HG03097 (cell line): ENCODE measurements around the gene ITIH2.
"Not testable (repeated sequence)": the region's sequence is repeated elsewhere in the genome, so short reads cannot be mapped to it uniquely, and the experiment has no call there.

Experiments used
- ATAC-seq: cut with Tn5 transposase; IDR thresholded peaks from one replicate; pipeline ENCODE4 v1.9.1; 2021; ENCODE audit not compliant: unreplicated experiment, low FRiP score

The ITIH2 gene

GRCh38 chr10:7696545-7696944 is 6.6 kb upstream of the ITIH2 start:
- ATAC-seq = no peak

- no peak for ATAC-seq
Measured at GRCh38 chr10:7697426-7697825, 5.7 kb upstream of the ITIH2 start.

- no peak for ATAC-seq
Measured at GRCh38 chr10:7700577-7701125, 2.5 kb upstream of the ITIH2 start.

GRCh38 chr10:7701158-7701742 is 1.9 kb upstream of the ITIH2 start:
- ATAC-seq = no peak

GRCh38 chr10:7702288-7702812 is 766 bp upstream of the ITIH2 start:
- no peak for ATAC-seq

GRCh38 chr10:7704071-7705016 is 1.2 kb downstream of the ITIH2 start:
- ATAC-seq = no peak

- no peak for ATAC-seq
Measured at GRCh38 chr10:7705341-7705740, 2.2 kb downstream of the ITIH2 start.

GRCh38 chr10:7706534-7707073 is 3.5 kb downstream of the ITIH2 start:
- ATAC-seq = no peak

GRCh38 chr10:7707102-7707501 is 4.0 kb downstream of the ITIH2 start:
- no peak for ATAC-seq

- ATAC-seq = no peak
Measured at GRCh38 chr10:7707858-7708622, 4.9 kb downstream of the ITIH2 start.

- no peak for ATAC-seq
Measured at GRCh38 chr10:7708832-7709231, 5.7 kb downstream of the ITIH2 start.

GRCh38 chr10:7710446-7710845 is 7.3 kb downstream of the ITIH2 start:
- no peak for ATAC-seq

- not testable (repeated sequence) for ATAC-seq
Measured at GRCh38 chr10:7711075-7711474, 8.0 kb downstream of the ITIH2 start.

GRCh38 chr10:7715515-7715914 is 12.4 kb downstream of the ITIH2 start:
- ATAC-seq = no peak

- no peak for ATAC-seq
Measured at GRCh38 chr10:7717767-7718166, 14.7 kb downstream of the ITIH2 start.

- no peak for ATAC-seq
Measured at GRCh38 chr10:7718685-7719084, 15.6 kb downstream of the ITIH2 start.

GRCh38 chr10:7720478-7720877 is 17.4 kb downstream of the ITIH2 start:
- no peak for ATAC-seq

GRCh38 chr10:7722927-7723529 is 19.9 kb downstream of the ITIH2 start:
- ATAC-seq = no peak

- no peak for ATAC-seq
Measured at GRCh38 chr10:7734821-7735220, 31.7 kb downstream of the ITIH2 start.
